ENCODE data around the gene ZSWIM1.

GRCh38 chr20:45890985-45891983 lies 10.3 kb downstream of the ZSWIM1 start, which contains the start of the genes CTSA and NEURL2:
- TF ChIP-seq POLR2A (IDR thresholded peaks at IDR 0.05; ENCODE audit: low read length) (peak; percentile 57), GATA1 (IDR thresholded peaks at IDR 0.05; ENCODE audit: low read depth, low read length) (no peak)
